Activated gamma-delta T cell treated with Interleukin-2 at 50 U/mL for 16 hours (primary cell): ENCODE data around the gene CENPL.

Experiments used
- DNase-seq: peaks from one replicate; pipeline ENCODE4 v3.0.0-alpha.2; 2020

CENPL gene

GRCh38 chr1:173753830-173754229 lies 70.9 kb downstream of the CENPL start:
- no peak for DNase-seq
